Measurements from ENCODE around the gene TEDDM1.
"Not testable (repeated sequence)": the region's sequence is repeated elsewhere in the genome, so short reads cannot be mapped to it uniquely, and the experiment has no call there.

The TEDDM1 gene

DNA sequence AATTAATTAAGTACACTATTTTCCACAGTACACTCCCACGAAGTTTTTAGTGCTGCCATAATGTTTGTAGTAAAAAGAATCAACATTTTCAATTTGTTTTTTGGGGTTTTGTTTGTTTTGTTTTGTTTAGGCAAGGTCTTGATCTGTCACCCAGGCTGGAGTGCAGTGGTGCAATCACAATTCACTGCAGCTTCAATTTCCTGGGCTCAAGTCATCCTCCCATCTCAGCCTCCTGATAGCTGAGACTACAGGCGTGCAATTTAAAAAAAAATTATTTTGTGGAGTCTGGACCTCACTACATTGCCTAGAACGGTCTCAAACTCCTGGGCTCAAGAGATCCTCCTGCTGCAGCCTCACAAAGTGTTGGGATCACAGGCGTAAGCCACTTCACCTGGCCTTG, 20.3 kb downstream of the TEDDM1 start:
- DNase-seq (ENCODE audit: low spot score) = no peak

DNA sequence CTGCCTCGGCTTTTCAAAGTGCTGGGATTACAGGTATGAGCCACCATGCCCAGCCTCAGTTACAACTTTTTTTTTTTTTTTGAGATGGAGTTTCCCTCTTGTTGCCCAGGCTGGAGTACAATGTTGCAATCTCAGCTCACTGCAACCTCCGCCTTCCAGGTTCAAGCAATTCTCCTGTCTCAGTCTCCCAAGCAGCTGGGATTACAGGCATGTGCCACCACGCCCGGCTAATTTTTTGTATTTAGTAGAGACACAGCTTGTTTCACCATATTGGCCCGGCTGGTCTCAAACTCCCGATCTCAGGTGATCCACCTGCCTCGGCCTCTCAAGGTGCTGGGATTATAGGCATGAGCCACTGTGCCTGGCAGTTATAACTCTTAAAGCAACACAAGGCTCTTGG, 20.7 kb downstream of the TEDDM1 start:
- DNase-seq (ENCODE audit: low spot score) = not testable (repeated sequence)

DNA sequence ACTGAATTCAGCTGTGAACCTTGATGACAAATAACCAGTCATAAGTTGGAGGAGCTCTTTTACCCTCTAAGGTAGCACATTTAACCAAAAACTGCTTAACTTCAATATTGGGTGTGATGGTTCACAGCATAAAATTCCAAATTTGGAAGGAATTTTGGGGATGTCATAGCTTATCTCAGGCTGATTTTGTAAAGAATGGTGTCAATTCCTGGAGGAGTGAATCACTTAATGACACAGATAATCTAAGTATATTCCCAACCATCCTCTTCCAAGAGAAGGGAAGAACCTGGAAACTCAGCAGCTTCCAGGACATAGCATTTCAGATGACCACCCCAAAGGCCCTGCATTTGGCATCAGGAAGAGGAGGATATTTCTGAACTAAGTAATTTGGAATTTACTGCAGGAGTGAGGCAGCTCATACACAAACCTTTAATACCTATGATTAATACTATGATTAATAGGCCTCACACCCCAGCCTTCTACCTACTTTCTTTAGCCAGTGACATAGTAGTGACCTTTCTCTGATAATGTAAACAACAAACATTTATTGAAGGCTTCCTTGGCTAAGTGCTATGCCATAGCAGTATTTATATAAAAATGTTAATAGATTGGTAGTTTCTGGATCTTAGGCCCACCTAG, 23.4 kb downstream of the TEDDM1 start:
- peak; percentile 12 for DNase-seq (ENCODE audit: low spot score)

DNA sequence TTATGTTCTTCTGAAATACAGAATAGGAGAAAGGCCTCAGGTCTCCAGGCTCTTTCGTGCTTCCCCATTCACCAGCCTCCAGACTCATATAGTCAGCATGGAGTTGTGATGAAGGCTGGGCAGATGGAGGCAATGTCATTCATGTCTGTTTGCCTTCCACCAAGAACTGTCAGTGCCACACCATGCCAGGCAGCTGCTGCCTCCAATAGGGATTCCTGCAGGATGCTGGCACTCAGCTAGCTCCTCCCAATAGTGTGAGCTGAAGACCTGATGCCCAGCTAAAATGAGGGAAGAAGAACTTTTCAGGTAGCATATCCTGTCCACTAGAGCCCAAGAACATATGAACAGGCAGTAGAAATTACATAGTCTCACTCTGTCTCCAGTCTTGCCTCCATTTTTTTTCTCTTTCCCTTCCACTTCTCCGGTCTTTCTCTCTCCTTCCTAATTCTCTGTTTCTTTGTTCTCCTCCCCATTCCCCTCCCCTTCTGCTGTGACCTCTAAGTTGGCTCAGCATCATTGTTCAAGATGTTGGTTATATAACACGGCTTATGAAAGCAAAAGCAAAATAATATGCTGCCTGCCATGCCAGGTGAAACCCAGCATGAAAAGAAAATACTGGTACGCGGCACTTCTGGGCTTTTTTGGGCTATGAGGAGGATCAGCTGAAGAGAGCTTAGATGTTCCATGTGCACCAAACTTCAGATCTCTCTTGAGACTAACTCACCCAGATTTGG, 26.2 kb downstream of the TEDDM1 start:
- no peak for DNase-seq (ENCODE audit: low spot score)

DNA sequence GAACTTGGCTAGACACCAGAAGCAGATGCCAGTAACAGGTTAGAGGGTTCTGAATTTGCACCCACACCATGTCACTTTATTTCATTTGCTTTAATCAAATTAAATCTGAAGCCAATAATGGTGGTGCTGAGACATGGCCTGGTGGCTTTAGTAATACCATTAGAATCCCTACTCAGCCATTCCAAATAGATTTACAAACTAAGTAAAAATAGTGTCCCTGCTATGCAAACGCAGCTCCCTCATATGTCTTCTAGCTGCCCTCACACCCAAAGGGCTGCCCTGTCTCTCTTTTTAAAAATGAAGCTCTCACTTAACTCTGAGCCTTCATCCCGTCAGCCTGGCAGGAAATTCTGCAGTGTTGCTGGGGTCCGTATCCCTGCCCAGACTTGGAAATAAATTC, 29.9 kb downstream of the TEDDM1 start:
- no peak for DNase-seq (ENCODE audit: low spot score)

DNA sequence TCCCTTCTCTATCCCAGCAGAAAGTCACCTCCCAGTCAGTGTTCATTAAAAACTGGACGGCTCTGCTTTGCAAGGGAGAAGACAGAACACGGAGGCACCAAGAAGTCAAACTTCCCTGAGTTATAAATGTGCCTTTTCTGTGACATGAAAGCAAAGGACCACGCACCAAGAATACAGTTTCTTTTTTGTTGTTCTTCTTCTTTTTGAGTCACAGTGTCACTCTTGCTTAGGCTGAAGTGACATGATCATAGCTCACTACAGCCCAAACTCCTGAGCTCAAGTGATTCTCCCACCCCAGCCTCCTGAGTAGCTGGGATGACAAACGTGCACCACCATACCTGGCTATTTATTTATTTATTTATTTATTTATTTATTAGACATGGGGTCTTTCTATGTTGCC, 31.6 kb downstream of the TEDDM1 start:
- no peak for DNase-seq (ENCODE audit: low spot score)

DNA sequence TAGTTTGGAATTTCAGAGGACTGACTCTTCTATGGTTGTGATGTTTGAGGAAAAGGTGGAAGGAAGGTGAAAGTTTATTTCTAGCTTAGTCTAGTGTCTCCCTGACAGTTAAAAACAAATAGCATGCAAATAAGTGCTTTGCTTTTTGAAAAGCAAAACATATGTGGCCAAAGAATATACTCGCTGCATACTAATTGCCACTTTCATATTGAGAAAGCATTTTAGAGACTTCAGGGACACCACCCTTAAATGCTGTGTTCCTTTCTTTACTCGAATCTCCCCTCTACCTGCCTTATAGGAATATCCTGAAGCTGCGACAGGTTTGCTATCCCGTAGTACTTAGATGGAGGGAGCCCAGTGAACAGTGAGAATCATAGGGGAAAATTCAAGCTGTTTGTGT, 32.1 kb downstream of the TEDDM1 start:
- DNase-seq (ENCODE audit: low spot score) = no peak

DNA sequence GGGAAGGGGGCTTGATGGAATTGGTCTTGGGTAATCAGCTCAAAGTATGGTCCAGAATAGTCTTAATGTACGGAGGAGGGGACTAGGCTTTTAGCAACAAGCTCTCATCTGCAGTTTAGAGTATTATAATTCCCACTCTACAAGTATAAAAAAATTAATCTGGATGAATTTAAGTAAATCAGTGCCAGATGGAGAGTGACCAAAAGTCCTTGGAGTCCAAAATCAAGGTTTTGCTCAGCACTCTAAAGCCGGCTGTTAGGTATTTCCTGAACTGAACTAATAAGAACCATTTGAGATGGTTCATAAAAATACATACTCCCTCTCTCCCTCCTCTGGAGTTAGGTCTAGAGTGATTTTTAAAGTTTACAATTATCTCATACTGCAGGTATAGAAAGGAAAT, 32.5 kb downstream of the TEDDM1 start:
- DNase-seq (ENCODE audit: low spot score) = no peak

DNA sequence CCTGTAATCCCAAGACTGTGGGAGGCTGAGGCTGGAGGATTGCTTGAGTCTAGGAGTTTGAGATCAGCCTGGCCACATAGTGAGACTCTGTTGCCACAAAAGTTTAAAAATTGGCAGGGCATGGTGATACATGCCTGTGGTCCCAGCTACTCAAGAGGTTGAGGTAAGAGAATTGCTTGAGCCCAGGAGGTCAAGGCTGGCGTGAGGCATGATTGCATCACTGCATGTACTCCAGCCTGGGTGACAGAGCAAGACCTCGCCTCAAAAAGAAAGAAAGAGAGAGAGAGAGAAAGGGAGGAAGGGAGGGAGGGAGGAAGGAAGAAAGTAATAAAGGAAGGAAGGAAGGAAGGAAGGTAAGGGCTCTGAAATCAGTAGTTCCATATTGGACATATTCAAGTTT, 33.9 kb downstream of the TEDDM1 start:
- DNase-seq (ENCODE audit: low spot score) = no peak

DNA sequence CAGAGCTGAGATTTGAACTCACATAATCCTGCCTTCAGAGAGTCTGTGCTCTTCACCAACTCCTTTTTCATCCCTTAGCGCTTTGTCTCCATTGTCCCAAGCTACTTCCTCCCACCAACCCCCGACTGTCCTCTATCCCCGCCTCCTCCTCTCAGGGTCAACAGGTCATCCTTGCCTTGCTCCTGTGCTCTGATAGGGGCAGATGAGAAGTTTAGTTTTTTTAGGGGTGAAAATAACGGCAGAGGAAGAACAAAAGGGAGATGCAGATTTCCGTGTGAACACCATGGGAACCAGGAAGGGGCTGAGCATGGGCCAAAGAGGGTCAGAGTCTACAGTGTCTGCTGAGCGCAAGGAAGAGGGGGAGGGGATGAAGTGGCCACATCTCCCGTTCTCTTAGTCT, 40.8 kb downstream of the TEDDM1 start:
- DNase-seq (ENCODE audit: low spot score) = no peak

DNA sequence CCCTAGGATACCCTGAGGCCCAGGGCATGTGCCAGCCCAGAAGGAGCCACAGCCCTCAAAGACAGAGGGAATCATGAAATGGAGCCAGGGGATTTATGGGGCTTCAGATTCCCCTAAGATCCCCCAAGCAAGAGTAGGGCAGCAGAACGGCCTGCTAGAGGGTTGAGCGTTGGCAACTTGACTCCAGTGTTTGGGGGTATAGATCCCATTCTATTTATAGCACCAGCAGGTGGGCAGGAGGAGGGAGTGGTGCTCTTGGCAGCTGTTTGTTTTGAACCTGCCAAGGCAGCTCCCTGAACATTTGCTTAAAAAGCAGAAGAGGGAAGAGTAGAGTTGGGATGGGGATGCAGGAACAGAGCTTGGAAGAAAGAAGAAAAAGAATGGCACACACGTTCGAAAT, 42.6 kb downstream of the TEDDM1 start:
- no peak for DNase-seq (ENCODE audit: low spot score)

DNA sequence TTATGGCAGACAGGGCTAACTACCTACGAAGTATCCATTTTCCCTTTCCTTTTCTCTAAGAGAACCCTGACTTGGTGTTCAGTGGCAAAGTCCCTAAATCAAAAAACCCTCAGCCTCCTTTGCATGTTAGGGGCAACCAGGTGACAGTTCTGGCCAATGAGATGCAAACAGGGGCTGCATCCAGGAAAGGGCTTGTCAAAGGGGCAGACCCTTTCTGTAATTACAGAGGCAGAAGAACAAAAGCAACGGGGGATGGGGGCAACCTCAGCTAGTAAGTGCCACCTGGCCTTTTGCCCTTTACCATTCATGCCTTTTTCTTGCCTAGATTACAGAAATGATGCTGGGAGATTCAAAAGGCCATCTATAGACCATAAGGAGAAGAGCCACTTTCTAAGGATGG, 43.3 kb downstream of the TEDDM1 start:
- DNase-seq (ENCODE audit: low spot score) = no peak

DNA sequence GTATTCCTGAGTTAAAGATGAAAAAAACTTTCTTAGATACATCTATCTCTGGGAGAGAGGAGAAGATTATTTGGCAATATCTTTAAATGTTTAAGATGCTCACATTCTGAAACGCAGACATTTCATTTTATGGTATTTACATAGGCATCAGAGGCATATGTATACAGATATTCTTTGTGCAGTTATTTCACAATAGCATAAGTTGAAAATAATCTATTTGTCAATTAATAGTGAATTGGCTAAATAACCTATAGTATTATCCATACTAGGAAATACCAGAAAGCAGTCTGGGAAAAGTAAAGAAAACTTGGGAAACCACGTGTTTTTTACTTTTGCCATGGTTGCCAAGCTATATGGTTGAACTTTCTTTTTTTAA, 44.8 kb downstream of the TEDDM1 start:
- DNase-seq (ENCODE audit: low spot score) = no peak

DNA sequence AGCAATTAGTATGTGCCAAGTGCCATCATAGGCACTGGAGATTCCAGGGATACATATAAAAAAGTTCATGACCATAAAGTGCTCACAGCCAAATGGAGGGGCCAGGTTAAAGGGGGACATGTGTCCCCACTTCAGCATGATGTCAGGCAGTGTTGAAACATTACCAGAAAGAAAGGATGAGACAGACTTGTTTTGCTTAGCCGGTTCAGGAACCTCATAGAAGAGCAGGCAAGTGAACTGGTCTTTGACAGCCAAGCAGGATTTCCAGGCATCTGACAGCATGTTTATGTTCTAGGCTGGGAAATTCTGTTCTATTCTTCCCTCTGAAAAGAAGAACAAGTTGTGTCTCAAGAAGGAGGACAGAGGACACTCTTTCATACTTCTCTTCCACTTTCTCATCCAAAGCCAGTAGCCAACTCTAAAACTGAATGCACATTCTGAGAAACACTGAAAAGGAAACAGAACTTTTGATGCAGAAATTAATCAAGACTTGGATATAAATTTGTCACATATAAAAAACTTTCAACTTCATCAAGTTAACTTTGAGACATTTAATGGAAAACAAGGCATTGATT, 48.6 kb downstream of the TEDDM1 start:
- no peak for DNase-seq (ENCODE audit: low spot score)

DNA sequence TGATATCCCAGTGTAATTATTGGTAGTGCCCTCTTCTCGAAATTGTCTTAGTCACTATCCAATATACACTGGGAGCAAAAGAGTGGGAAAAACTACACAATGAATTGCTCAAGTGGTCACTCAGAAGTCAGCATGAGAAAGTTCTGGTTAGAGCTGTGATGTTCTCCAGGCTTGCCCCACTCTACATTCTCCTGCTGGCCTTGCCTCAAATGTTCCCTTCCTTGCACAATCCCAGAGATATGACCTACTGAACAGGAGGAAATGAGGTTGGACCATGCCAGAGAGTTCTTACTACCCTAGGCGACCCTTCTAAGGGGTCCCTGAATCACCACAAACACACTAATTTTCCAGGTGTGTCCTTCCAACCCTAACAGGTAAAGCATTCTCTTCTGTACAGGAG, 49.6 kb downstream of the TEDDM1 start:
- DNase-seq (ENCODE audit: low spot score) = no peak

DNA sequence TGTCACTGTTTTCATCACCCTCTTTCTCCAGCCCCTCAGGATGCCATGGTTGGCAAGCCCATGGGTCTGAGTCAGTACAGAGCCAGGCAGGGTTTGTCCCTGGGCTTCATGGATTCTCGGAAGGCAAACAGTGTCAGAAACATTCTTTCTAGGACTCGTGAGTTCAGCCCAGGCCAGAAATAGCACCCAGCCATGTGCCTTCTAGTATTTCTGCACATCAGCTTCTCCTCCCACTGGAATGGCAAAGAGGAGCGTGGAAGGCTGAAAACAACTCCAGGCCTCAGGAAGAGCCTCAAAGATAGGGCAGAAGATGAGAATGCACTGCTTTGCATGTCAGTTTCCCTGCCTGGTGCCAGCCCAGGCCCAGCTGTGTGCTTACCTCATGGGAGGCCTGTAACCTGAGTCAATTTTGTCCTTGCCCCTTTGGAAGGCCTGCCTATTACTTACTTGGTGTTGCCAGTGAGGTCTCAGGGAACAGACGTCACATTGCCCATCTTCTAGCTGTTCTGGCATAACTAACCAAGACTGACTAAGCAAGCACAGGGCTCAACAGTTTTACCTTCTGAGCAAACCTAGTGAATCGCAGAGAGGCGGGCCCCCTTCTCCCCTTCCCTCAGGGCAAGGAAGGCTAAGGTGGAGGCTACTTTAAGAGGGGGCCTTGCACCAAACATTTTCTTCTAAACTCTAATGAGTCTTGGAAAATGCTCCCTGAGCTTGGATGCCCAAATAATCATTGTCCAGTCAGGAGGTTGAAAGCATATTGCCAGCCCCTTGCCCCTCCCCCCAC, 51.3 kb downstream of the TEDDM1 start:
- peak; percentile 35 for DNase-seq (ENCODE audit: low spot score)
